ENCODE measurements around the gene BEST2. TPM values are rescaled to one million over a fixed set of nuclear protein-coding genes. Genes with fewer than 3 reads are reported as not detected.
A peak's percentile ranks its signal among the peaks of the same experiment; 100 is the strongest.

Gene BEST2
- total and polyA plus RNA-seq, 2 donors (not counting 1 experiment from before 2014, with no cell fraction given) = not detected

DNA sequence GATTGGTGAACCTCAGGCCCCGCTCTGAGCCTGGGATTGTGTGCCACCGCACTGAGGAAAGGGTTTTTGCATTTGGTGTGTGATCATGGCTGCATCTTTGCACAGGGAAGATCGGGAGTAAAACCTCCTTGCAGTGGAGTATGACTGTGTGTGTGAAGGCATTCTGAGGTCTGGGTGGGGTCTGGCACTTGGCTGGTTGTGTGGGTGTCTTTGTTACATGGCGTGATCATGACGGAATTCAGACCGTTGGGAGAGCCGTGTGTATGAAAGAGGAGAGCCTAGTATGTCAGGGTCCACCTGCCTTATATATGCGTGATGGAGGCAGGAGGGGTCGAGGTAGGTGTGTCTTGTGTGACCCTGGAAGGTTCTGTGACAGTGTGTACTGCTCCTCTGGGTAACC lies 740 bp upstream of the BEST2 start:
- Histone ChIP-seq H3K9ac (ENCODE audit: insufficient read depth, low read length) (no peak overlapping the region), H3K79me2 (ENCODE audit: control insufficient read depth, insufficient read depth, low read length) (no peaks in the 10 kb centered on the region), H3K4me3 (replicated peaks in 1 of 4; ENCODE audit: control extremely low read depth in 1 of 4, insufficient read depth in 1 of 4, low read depth in 3 of 4, low read length in 4 of 4) (no peak overlapping the region), H2AFZ (ENCODE audit: low read length) (no peak overlapping the region), H3K36me3 (ENCODE audit: control insufficient read depth, insufficient read depth, low read length) (peaks cover 9% of the 10 kb centered on the region), H3K4me1 (ENCODE audit: control insufficient read depth, extremely low read depth, insufficient read depth, low read length) (peaks cover 6% of the 10 kb centered on the region), H3K9me3 (ENCODE audit: control insufficient read depth, insufficient read depth, low read depth, low read length) (no peaks in the 10 kb centered on the region), H4K20me1 (ENCODE audit: control insufficient read depth, extremely low read depth, insufficient read depth, low read length) (no peaks in the 10 kb centered on the region), H3K4me2 (ENCODE audit: extremely low read depth, insufficient read depth, low read length) (no peak overlapping the region), H3K27me3 (ENCODE audit: control insufficient read depth, insufficient read depth, low read length) (peaks cover 16% of the 10 kb centered on the region), H3K27ac (ENCODE audit: insufficient read depth, low read length) (no peak overlapping the region)
- DNase-seq (ENCODE audit: low read depth in 2 of 2) = peak in 1 of 2 donors; percentile 49
- TF ChIP-seq, protein P1, sequence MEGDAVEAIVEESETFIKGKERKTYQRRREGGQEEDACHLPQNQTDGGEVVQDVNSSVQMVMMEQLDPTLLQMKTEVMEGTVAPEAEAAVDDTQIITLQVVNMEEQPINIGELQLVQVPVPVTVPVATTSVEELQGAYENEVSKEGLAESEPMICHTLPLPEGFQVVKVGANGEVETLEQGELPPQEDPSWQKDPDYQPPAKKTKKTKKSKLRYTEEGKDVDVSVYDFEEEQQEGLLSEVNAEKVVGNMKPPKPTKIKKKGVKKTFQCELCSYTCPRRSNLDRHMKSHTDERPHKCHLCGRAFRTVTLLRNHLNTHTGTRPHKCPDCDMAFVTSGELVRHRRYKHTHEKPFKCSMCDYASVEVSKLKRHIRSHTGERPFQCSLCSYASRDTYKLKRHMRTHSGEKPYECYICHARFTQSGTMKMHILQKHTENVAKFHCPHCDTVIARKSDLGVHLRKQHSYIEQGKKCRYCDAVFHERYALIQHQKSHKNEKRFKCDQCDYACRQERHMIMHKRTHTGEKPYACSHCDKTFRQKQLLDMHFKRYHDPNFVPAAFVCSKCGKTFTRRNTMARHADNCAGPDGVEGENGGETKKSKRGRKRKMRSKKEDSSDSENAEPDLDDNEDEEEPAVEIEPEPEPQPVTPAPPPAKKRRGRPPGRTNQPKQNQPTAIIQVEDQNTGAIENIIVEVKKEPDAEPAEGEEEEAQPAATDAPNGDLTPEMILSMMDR (conservative IDR thresholded peaks at IDR 0.05 in 1 of 2, IDR thresholded peaks at IDR 0.05 in 1 of 2; ENCODE audit: low read depth in 1 of 2, low read length in 2 of 2) = no peak
- TF ChIP-seq EZH2 (IDR thresholded peaks at IDR 0.05; ENCODE audit: low read length, missing control alignments) = peak; percentile 5

DNA sequence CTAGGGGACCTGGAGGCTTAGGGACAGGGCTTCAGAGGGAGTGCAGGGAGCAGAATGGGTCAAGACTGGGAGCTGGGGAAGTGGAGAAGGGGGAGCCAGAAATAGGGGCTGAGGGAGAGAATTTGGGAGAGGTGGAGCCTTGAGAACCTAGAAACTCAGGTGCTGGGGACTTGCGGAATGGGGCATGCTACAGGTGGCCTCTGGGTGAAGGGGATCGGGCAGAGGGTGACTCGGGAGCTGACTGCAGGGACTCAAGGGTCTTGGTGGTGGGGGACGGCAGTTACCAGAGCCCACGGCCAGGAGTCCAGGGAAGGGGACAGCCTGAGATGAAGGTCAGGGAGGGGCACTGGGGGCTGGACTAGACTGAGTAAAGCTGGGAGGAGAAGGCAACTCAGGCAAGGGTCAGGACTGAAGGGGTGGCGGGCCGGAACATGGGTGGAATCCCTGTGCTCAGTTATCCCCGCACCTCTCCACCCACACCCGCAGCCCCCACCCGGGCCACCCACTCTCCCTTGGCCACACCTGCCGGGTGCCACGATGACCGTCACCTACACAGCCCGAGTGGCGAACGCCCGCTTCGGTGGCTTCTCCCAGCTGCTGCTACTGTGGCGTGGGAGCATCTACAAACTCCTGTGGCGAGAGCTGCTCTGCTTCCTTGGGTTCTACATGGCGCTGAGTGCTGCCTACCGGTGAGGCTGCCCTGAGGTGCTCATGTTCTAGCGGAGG lies 628 bp downstream of the BEST2 start:
- no peak overlapping the region for H2AFZ ChIP-seq (ENCODE audit: low read length)

DNA sequence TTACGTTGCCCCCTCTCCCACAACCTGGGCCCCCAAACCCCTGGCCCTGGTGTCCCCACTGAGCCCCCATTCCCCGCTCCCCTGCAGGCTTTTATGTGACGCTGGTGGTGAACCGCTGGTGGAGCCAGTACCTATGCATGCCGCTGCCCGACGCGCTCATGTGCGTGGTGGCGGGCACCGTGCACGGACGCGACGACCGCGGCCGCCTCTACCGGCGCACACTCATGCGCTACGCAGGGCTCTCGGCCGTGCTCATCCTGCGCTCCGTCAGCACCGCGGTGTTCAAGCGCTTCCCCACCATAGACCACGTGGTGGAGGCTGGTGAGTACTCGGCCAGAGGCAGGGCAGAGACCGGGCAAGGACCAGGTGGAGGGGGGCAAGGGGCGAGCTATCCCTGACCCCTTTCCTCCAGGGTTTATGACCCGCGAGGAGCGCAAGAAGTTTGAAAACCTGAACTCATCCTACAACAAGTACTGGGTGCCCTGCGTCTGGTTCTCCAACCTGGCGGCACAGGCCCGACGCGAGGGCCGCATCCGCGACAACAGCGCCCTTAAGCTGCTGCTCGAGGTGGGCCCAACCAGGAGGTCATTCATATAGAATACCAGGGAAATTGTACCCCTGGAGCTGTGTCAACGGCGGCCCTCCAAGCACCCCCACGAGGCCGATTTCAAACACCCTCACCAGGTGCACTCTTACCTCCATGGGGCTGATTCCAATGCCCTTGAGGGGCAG lies 3.0 kb downstream of the BEST2 start:
- H3K4me3 ChIP-seq (replicated peaks in 1 of 4; ENCODE audit: control extremely low read depth in 1 of 4, insufficient read depth in 1 of 4, low read depth in 3 of 4, low read length in 4 of 4) = no peak overlapping the region
- no peaks in the 10 kb centered on the region for H3K79me2 ChIP-seq (ENCODE audit: control insufficient read depth, insufficient read depth, low read length)
- TF ChIP-seq EZH2 (IDR thresholded peaks at IDR 0.05; ENCODE audit: low read length, missing control alignments) = no peak
- TF ChIP-seq, protein P1 (conservative IDR thresholded peaks at IDR 0.05 in 1 of 2, IDR thresholded peaks at IDR 0.05 in 1 of 2; ENCODE audit: low read depth in 1 of 2, low read length in 2 of 2) = no peak
- H3K36me3 ChIP-seq (ENCODE audit: control insufficient read depth, insufficient read depth, low read length) = no peaks in the 10 kb centered on the region
- no peak overlapping the region for H3K4me2 ChIP-seq (ENCODE audit: extremely low read depth, insufficient read depth, low read length)
- H2AFZ ChIP-seq (ENCODE audit: low read length) = no peak overlapping the region
- H3K9ac ChIP-seq (ENCODE audit: insufficient read depth, low read length) = no peak overlapping the region
- peaks cover 4% of the 10 kb centered on the region for H3K4me1 ChIP-seq (ENCODE audit: control insufficient read depth, extremely low read depth, insufficient read depth, low read length)
- H4K20me1 ChIP-seq (ENCODE audit: control insufficient read depth, extremely low read depth, insufficient read depth, low read length) = no peaks in the 10 kb centered on the region
- H3K27me3 ChIP-seq (ENCODE audit: control insufficient read depth, insufficient read depth, low read length) = peaks cover 16% of the 10 kb centered on the region
- DNase-seq (ENCODE audit: low read depth in 2 of 2) = no peak
- no peaks in the 10 kb centered on the region for H3K9me3 ChIP-seq (ENCODE audit: control insufficient read depth, insufficient read depth, low read depth, low read length)
- no peak overlapping the region for H3K27ac ChIP-seq (ENCODE audit: insufficient read depth, low read length)

More for the DNA sequence above, 628 bp downstream of the BEST2 start:
- no peak overlapping the region for H3K27ac ChIP-seq (ENCODE audit: insufficient read depth, low read length)
- no peaks in the 10 kb centered on the region for H3K79me2 ChIP-seq (ENCODE audit: control insufficient read depth, insufficient read depth, low read length)
- H3K27me3 ChIP-seq (ENCODE audit: control insufficient read depth, insufficient read depth, low read length) = peaks cover 16% of the 10 kb centered on the region
- H4K20me1 ChIP-seq (ENCODE audit: control insufficient read depth, extremely low read depth, insufficient read depth, low read length) = no peaks in the 10 kb centered on the region
- H3K4me3 ChIP-seq (replicated peaks in 1 of 4; ENCODE audit: control extremely low read depth in 1 of 4, insufficient read depth in 1 of 4, low read depth in 3 of 4, low read length in 4 of 4) = no peak overlapping the region
- H3K9ac ChIP-seq (ENCODE audit: insufficient read depth, low read length) = no peak overlapping the region
- TF ChIP-seq, protein P1 (conservative IDR thresholded peaks at IDR 0.05 in 1 of 2, IDR thresholded peaks at IDR 0.05 in 1 of 2; ENCODE audit: low read depth in 1 of 2, low read length in 2 of 2) = no peak
- TF ChIP-seq EZH2 (IDR thresholded peaks at IDR 0.05; ENCODE audit: low read length, missing control alignments) = no peak
- peaks cover 3% of the 10 kb centered on the region for H3K36me3 ChIP-seq (ENCODE audit: control insufficient read depth, insufficient read depth, low read length)
- DNase-seq (ENCODE audit: low read depth in 2 of 2) = no peak
- H3K9me3 ChIP-seq (ENCODE audit: control insufficient read depth, insufficient read depth, low read depth, low read length) = no peaks in the 10 kb centered on the region
- H3K4me2 ChIP-seq (ENCODE audit: extremely low read depth, insufficient read depth, low read length) = no peak overlapping the region
- peaks cover 6% of the 10 kb centered on the region for H3K4me1 ChIP-seq (ENCODE audit: control insufficient read depth, extremely low read depth, insufficient read depth, low read length)

Measured in fibroblast of lung (primary cell).